ENCODE data around the gene ZPR1.
"Not testable (repeated sequence)": the region's sequence is repeated elsewhere in the genome, so short reads cannot be mapped to it uniquely, and the experiment has no call there.

Gene ZPR1, protein sequence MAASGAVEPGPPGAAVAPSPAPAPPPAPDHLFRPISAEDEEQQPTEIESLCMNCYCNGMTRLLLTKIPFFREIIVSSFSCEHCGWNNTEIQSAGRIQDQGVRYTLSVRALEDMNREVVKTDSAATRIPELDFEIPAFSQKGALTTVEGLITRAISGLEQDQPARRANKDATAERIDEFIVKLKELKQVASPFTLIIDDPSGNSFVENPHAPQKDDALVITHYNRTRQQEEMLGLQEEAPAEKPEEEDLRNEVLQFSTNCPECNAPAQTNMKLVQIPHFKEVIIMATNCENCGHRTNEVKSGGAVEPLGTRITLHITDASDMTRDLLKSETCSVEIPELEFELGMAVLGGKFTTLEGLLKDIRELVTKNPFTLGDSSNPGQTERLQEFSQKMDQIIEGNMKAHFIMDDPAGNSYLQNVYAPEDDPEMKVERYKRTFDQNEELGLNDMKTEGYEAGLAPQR

DNA sequence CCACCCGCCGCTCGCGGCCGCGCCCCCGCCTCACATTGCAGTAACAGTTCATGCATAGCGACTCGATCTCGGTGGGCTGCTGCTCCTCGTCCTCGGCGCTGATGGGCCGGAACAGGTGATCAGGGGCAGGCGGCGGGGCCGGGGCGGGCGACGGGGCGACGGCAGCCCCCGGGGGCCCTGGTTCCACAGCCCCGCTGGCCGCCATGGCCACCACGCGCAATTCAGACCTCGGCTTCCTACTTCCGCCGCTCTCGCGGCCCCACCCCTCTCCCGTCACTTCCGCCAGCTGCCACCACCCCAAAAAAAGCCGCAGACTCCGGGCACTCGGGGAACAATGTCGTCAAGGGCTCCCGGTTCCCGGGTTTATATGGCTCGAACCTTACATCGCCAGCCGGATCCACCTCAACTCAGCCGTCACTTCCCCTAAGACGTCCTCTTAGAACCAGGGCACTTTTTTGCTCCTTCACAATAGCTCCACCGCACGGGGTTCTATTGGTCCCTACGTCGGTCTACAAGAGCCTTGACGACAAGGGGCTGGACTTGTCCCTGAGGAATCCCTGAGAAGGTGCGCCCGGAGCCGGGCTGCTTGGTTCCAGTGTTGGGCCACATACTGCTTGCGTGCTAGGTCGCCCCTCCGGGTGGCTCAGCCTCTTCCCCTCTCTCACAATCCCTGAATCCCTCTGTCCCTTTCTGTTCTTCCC, at the start of gene ZPR1:
ZPR1 (minus strand) TSS at position 238 of the 701 bp plus-strand sequence; CDS start at position 205, 33 bp downstream.
- CTCF ChIA-PET = interaction anchor here (0.8 to 6.3 kb wide), 8 partner anchors 11 to 393 kb away, joined by 3 to 139 read pairs (median 4); partner anchors contain the start of genes APOA1, APOA4 and BUD13
- peaks cover 39% of the 10 kb centered on the region for H3K27me3 Mint-ChIP-seq
- peaks cover 42% of the 10 kb centered on the region for H3K4me1 Mint-ChIP-seq

DNA sequence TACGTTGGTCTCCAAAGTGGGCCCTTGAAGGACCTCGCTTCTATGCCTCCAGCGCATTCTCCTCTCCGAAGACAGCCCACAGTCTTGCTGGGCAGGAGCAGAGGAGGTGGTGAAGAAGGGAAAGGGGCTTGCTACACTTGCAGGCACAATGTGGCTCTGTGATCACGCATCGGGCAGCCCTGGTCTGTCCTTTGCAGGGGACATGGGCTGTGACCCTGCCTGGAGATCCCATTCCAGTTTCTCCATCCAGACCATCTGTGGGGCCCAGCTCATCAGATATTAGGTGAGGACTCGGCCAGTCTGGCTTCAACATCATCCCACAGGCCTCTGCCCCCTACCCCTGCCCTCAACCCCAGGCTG, 48.8 kb upstream of the ZPR1 start:
- Mint-ChIP-seq H3K27me3 (peaks cover 30% of the 10 kb centered on the region), H3K9me3 (no peaks in the 10 kb centered on the region), H3K27ac (no peak overlapping the region), H3K36me3 (no peaks in the 10 kb centered on the region), H3K4me1 (peaks cover 20% of the 10 kb centered on the region), H3K4me3 (no peak overlapping the region)
- no peak for DNase-seq
- CTCF ChIA-PET = interaction anchor here (0.7 to 8.5 kb wide), 35 partner anchors 10 to 390 kb away, joined by 3 to 139 read pairs (median 5); partner anchors contain the start of genes APOA4, APOA5, BUD13 and PAFAH1B2

More for the DNA sequence above, at the start of gene ZPR1:
- peak; percentile 92 for DNase-seq
- H3K36me3 Mint-ChIP-seq = peaks cover 38% of the 10 kb centered on the region
- peak within 1 kb of the TSS; percentile 89 for H3K27ac Mint-ChIP-seq
- peak within 1 kb of the TSS; percentile 94 for H3K4me3 Mint-ChIP-seq
- no peaks in the 10 kb centered on the region for H3K9me3 Mint-ChIP-seq

DNA sequence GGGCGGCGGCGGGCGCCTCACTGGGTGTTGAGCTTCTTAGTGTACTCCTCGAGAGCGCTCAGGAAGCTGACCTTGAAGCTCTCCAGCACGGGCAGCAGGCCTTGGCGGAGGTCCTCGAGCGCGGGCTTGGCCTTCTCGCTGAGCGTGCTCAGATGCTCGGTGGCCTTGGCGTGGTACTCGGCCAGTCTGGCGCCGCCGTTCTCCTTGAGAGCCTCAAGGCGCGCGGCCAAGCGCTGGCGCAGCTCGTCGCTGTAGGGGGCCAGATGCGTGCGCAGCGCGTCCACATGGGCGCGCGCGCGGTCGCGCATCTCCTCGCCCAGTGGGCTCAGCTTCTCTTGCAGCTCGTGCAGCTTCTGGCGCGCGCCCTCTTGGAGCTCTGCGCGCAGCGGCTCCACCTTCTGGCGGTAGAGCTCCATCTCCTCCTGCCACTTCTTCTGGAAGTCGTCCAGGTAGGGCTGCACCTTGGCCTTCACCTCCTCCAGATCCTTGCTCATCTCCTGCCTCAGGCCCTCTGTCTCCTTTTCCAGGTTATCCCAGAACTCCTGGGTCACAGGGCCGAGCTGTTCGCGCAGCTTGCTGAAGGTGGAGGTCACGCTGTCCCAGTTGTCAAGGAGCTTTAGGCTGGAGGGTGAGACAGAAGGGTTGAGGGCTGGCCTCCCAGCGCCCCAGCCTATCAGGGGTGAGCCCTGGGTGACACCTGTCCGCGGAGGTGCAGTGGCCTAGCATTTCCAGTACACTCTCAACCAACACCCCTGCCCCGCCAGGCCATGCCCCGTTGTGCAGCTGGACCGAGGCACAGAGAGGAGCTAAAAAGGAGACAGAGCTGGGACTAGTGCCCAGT, 48.2 kb upstream of the ZPR1 start:
- CTCF ChIA-PET = interaction anchor here (0.7 to 8.5 kb wide), 43 partner anchors 9 to 391 kb away, joined by 3 to 139 read pairs (median 4); partner anchors contain the start of genes APOA4, APOA5, BUD13 and PAFAH1B2
- no peaks in the 10 kb centered on the region for H3K9me3 Mint-ChIP-seq
- peaks cover 20% of the 10 kb centered on the region for H3K4me1 Mint-ChIP-seq
- H3K27ac Mint-ChIP-seq = peak overlapping the region; percentile 74
- peak; percentile 89 for DNase-seq
- H3K36me3 Mint-ChIP-seq = no peaks in the 10 kb centered on the region
- peak overlapping the region; percentile 67 for H3K4me3 Mint-ChIP-seq
- peaks cover 34% of the 10 kb centered on the region for H3K27me3 Mint-ChIP-seq

DNA sequence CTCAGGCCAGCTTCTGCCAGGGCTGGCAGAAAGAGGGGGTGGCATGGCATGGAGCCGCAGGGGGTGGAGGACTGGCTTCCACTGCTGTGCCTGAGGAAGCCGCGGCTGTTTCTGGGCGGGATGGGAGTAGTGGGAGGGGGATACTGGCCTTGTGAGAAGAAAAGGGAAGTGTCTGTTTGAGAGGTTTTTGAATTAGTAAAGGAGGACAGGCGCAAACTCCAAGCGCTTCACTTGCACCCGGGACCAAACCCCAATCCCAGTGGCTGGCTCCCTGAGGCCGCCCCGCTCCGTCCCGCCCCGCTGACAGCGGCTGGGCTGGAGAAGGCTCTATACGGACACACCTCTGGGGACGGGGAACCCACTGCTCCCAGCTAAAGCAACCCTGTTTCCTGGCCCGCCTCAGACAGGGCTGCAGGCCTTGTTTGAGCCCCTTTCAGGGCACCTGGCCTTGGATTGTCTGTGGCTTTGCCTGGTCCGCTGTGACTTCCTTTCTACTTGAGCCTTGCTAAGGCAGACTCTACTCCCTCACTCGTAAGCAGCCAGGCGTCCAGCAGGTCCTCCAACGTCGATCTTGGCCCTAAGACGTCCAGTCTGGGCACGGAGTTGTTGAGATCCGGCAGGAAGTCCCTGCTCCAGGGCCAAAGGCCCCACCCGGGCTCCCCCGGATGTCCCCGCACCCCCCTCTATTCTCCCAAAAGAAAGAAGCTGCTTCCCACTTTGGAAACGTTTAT, 47.4 kb upstream of the ZPR1 start:
- Mint-ChIP-seq H3K27ac (peak overlapping the region; percentile 74), H3K4me3 (peak overlapping the region; percentile 67), H3K36me3 (no peaks in the 10 kb centered on the region), H3K9me3 (no peaks in the 10 kb centered on the region), H3K27me3 (peaks cover 36% of the 10 kb centered on the region), H3K4me1 (peaks cover 16% of the 10 kb centered on the region)
- peak; percentile 19 for DNase-seq
- CTCF ChIA-PET = interaction anchor here (0.8 to 8.5 kb wide), 37 partner anchors 9 to 392 kb away, joined by 3 to 139 read pairs (median 5); partner anchors contain the start of genes APOA4, APOA5, BUD13 and PAFAH1B2

DNA sequence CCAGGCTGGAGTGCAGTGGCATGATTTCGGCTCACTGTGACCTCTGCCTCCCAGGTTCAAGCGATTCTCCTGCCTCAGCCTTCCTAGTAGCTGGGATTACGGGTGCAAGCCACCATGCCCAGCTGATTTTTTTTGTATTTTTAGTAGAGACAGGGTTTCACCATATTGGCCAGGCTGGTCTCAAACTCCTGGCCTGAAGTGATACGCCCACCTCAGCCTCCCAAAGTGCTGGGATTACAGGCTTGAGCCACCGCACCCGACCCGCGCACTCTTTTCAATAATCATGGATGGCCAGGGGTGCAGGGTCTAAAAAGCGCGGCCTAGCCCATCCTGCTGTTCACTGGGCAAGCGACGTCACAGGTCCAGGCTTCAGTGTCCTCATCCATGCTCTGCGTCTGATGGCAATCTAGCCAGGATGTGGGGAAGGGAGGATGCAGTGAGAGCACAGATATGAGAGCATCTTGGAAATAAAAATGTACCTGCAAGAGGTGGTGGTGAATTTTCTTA, 46.8 kb upstream of the ZPR1 start:
- CTCF ChIA-PET = interaction anchor here (0.9 to 8.5 kb wide), 7 partner anchors 11 to 271 kb away, joined by 3 to 139 read pairs (median 21); partner anchors contain the start of genes APOA4, APOA5 and ZPR1
- not testable (repeated sequence) for H3K9me3 Mint-ChIP-seq, H3K27ac Mint-ChIP-seq, H3K36me3 Mint-ChIP-seq
- DNase-seq = peak; percentile 17
- Mint-ChIP-seq H3K4me1 (peaks cover 16% of the 10 kb centered on the region), H3K27me3 (peaks cover 36% of the 10 kb centered on the region), H3K4me3 (peak overlapping the region; percentile 31)

DNA sequence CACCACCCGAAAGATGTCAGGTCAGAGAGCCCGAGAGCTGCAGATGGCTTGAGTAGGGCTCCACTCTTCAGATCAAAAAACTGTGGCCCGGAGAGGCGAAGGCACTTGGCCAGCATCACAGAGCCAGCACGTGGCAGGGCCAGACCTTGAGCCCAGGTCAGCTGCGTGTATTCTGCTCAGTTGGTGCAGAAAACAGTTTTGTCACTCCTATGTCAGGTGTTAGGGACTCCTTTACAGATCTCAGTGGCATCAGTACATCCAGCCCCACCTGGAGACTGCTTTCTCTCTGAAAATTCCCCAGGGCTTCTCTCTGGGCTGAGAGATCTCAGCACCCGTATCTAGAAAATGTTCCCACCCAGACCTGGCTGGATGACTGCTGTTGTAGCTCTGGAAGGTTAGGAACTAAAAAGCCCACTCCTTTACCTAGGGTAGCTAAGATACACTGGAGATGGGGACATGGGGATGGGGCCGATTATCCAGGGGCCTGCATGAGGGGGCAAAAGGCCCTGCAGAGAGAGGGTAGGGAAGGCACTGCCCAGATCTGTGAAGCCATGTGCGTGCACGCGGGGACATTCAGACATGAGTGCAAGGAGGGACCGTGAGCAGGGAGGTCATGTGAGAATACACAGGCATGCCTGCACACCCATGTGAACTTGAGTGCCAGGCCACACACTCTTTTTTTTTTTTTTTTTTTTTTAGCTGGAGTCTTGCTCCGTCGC, 46.2 kb upstream of the ZPR1 start:
- no peaks in the 10 kb centered on the region for H3K36me3 Mint-ChIP-seq
- H3K9me3 Mint-ChIP-seq = no peaks in the 10 kb centered on the region
- H3K4me3 Mint-ChIP-seq = no peak overlapping the region
- H3K27me3 Mint-ChIP-seq = peaks cover 36% of the 10 kb centered on the region
- CTCF ChIA-PET = interaction anchor here (0.9 to 8.5 kb wide), 3 partner anchors 10 to 45 kb away, joined by 3 to 139 read pairs (median 3); partner anchors contain the start of genes APOA5 and ZPR1
- peaks cover 16% of the 10 kb centered on the region for H3K4me1 Mint-ChIP-seq
- peak; percentile 19 for DNase-seq
- no peak overlapping the region for H3K27ac Mint-ChIP-seq

DNA sequence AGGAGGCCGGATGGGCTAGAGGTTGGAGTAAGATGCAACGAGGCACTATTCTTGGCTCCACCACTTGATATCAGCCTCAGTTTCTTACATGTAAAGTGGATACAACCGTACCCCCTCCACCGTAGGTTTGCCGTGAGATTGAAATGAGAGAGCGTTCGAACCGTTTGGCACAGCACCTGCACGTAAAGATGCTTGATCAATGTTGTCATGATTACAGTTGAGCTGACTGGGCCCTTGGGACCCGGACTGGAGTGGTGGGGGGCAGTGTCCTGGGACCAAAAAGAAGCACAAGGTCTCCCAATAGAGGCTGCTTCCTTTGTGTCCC, 45.6 kb upstream of the ZPR1 start:
- H3K27ac Mint-ChIP-seq = no peak overlapping the region
- CTCF ChIA-PET = interaction anchor here (0.9 to 8.5 kb wide), 3 partner anchors 10 to 45 kb away, joined by 3 to 139 read pairs (median 3); partner anchors contain the start of genes APOA5 and ZPR1
- no peak for DNase-seq
- H3K4me1 Mint-ChIP-seq = peaks cover 16% of the 10 kb centered on the region
- peaks cover 36% of the 10 kb centered on the region for H3K27me3 Mint-ChIP-seq
- H3K4me3 Mint-ChIP-seq = no peak overlapping the region
- no peaks in the 10 kb centered on the region for H3K36me3 Mint-ChIP-seq
- H3K9me3 Mint-ChIP-seq = no peaks in the 10 kb centered on the region

DNA sequence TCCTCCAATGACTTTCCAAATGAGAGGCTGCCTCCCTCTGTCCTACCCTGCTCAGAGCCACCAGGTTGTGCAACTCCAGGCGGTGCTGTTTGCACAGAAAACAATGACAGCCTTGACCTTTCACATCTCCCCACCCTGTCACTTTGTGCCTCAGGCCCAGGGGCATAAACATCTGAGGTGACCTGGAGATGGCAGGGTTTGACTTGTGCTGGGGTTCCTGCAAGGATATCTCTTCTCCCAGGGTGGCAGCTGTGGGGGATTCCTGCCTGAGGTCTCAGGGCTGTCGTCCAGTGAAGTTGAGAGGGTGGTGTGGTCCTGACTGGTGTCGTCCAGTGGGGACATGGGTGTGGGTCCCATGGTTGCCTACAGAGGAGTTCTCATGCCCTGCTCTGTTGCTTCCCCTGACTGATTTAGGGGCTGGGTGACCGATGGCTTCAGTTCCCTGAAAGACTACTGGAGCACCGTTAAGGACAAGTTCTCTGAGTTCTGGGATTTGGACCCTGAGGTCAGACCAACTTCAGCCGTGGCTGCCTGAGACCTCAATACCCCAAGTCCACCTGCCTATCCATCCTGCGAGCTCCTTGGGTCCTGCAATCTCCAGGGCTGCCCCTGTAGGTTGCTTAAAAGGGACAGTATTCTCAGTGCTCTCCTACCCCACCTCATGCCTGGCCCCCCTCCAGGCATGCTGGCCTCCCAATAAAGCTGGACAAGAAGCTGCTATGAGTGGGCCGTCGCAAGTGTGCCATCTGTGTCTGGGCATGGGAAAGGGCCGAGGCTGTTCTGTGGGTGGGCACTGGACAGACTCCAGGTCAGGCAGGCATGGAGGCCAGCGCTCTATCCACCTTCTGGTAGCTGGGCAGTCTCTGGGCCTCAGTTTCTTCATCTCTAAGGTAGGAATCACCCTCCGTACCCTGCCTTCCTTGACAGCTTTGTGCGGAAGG, 44.8 kb upstream of the ZPR1 start:
- Mint-ChIP-seq H3K36me3 (no peaks in the 10 kb centered on the region), H3K27ac (no peak overlapping the region), H3K4me3 (no peak overlapping the region), H3K4me1 (peaks cover 16% of the 10 kb centered on the region), H3K9me3 (no peaks in the 10 kb centered on the region), H3K27me3 (peaks cover 36% of the 10 kb centered on the region)
- CTCF ChIA-PET = interaction anchor here (1.0 to 8.5 kb wide), 3 partner anchors 13 to 274 kb away, joined by 3 to 139 read pairs (median 4); partner anchors contain the start of genes APOA5 and ZPR1
- no peak for DNase-seq

DNA sequence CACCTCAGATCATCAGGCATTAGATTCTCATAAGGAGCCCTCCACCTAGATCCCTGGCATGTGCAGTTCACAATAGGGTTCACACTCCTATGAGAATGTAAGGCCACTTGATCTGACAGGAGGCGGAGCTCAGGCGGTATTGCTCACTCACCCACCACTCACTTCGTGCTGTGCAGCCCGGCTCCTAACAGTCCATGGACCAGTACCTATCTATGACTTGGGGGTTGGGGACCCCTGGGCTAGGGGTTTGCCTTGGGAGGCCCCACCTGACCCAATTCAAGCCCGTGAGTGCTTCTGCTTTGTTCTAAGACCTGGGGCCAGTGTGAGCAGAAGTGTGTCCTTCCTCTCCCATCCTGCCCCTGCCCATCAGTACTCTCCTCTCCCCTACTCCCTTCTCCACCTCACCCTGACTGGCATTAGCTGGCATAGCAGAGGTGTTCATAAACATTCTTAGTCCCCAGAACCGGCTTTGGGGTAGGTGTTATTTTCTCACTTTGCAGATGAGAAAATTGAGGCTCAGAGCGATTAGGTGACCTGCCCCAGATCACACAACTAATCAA, 44.0 kb upstream of the ZPR1 start:
- DNase-seq = no peak
- Mint-ChIP-seq H3K4me1 (peaks cover 16% of the 10 kb centered on the region), H3K27ac (no peak overlapping the region), H3K9me3 (no peaks in the 10 kb centered on the region), H3K36me3 (no peaks in the 10 kb centered on the region), H3K4me3 (no peak overlapping the region), H3K27me3 (peaks cover 36% of the 10 kb centered on the region)
- CTCF ChIA-PET = no interaction called here

DNA sequence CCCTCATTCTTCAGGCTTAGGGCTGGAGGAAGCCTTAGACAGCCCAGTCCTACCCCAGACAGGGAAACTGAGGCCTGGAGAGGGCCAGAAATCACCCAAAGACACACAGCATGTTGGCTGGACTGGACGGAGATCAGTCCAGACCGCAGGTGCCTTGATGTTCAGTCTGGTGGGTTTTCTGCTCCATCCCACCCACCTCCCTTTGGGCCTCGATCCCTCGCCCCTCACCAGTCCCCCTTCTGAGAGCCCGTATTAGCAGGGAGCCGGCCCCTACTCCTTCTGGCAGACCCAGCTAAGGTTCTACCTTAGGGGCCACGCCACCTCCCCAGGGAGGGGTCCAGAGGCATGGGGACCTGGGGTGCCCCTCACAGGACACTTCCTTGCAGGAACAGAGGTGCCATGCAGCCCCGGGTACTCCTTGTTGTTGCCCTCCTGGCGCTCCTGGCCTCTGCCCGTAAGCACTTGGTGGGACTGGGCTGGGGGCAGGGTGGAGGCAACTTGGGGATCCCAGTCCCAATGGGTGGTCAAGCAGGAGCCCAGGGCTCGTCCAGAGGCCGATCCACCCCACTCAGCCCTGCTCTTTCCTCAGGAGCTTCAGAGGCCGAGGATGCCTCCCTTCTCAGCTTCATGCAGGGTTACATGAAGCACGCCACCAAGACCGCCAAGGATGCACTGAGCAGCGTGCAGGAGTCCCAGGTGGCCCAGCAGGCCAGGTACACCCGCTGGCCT, 42.5 kb upstream of the ZPR1 start:
- DNase-seq = no peak
- Mint-ChIP-seq H3K4me1 (peaks cover 8% of the 10 kb centered on the region), H3K27ac (no peak overlapping the region), H3K9me3 (no peaks in the 10 kb centered on the region), H3K27me3 (peaks cover 27% of the 10 kb centered on the region), H3K4me3 (no peak overlapping the region), H3K36me3 (no peaks in the 10 kb centered on the region)
- CTCF ChIA-PET = no interaction called here
